ENCODE results near the gene FHOD1. TPM values are rescaled to one million over a fixed set of nuclear protein-coding genes. Genes with fewer than 3 reads are reported as not detected.

The FHOD1 gene
- total and polyA plus RNA-seq, 9 of the 15 experiments (the other 6 are each of a cell fraction or from before 2014, with no cell fraction given): 18.7 to 126 (median 32.3) TPM

GRCh38 chr16:67184995-67185650 lies 62.2 kb downstream of the FHOD1 start:
- WGBS (ENCODE audit: insufficient coverage, low coverage, missing lambda C conversion rate): 44% methylated on average over 36 of the region's 43 CpGs
- Histone ChIP-seq H3K36me3 (ENCODE audit: control insufficient read depth, insufficient read depth, low read length) (no peaks in the 10 kb centered on the region), H3K9ac (ENCODE audit: insufficient read depth in 1 of 2, low read depth in 2 of 2, low read length in 2 of 2) (no peak overlapping the region), H3K9me3 (replicated peaks; ENCODE audit: control insufficient read depth, insufficient read depth, low read depth, low read length) (no peaks in the 10 kb centered on the region), H3K79me2 (ENCODE audit: control insufficient read depth, insufficient read depth, low read length) (peaks cover 14% of the 10 kb centered on the region), H3K9me1 (ENCODE audit: control insufficient read depth, insufficient read depth, low read length) (no peaks in the 10 kb centered on the region), H3K4me2 (ENCODE audit: insufficient read depth, low read length) (no peak overlapping the region; the same call in 1 of the 2 replicates), H3K27ac (ENCODE audit: extremely low read depth, low read depth, low read length) (no peak overlapping the region), H4K20me1 (replicated peaks; ENCODE audit: control insufficient read depth, insufficient read depth, low read length) (peaks cover 11% of the 10 kb centered on the region), H3K27me3 (ENCODE audit: control insufficient read depth in 2 of 2, insufficient read depth in 2 of 2, low read length in 2 of 2) (no peaks in the 10 kb centered on the region), H2AFZ (ENCODE audit: low read depth, low read length) (no peak overlapping the region), H3K4me1 (replicated peaks in 1 of 2; ENCODE audit: control insufficient read depth in 2 of 2, insufficient read depth in 2 of 2, low read length in 2 of 2) (peaks cover 19 to 47% of the 10 kb centered on the region in 2 experiments), H3K4me3 (no peak overlapping the region)
- FAIRE-seq (peak; percentile 95), ATAC-seq (peak; percentile 82), DNase-seq (ENCODE audit: extremely low read depth in 1 of 4, low spot score in 3 of 4) (peak; percentile 65 to 94 (median 74))
- intact Hi-C loops (cut with micrococcal nuclease) (loop anchor here (10.0 kb wide), 2 partner anchors 170 to 230 kb away; no protein-coding TSS in a partner anchor), in situ Hi-C loops (cut with MboI) (no loop called here)
- CTCF ChIA-PET (ENCODE audit: low intra/inter-chr PET ratio): interaction anchor here (0.6 to 1.4 kb wide), 6 partner anchors 26 to 206 kb away, joined by 3 to 7 read pairs (median 4); partner anchors contain the start of gene FHOD1
- no TSS peak for BruUV-seq (replicated peaks)
- POLR2A ChIA-PET: interaction anchor here (0.5 to 1.3 kb wide), 6 partner anchors 9 to 276 kb away, joined by 3 to 4 read pairs (median 3); no protein-coding TSS in a partner anchor
- peak; percentile 84; the same call in 1 of the 2 replicates for TF ChIP-seq NCOA1 (IDR thresholded peaks at IDR 0.05; ENCODE audit: low read depth)
- TF ChIP-seq CREB1 (IDR thresholded peaks at IDR 0.05): no peak
- peak; percentile 84 for TF ChIP-seq CREB1 (CRISPR knock-in tag; IDR thresholded peaks at IDR 0.05)
- no peak for TF ChIP-seq HEY1 (CRISPR knock-in tag; IDR thresholded peaks at IDR 0.05; ENCODE audit: borderline replicate concordance)
- peak; percentile 88; the same call in 1 of the 2 replicates for TF ChIP-seq E2F1 (CRISPR knock-in tag; IDR thresholded peaks at IDR 0.05)
- TF ChIP-seq ARID4B (CRISPR knock-in tag; IDR thresholded peaks at IDR 0.05): peak; percentile 100
- peak; percentile 67; the same call in 1 of the 2 replicates for TF ChIP-seq ZNF740 (CRISPR knock-in tag; IDR thresholded peaks at IDR 0.05)
- TF ChIP-seq ZNF740 (tag; IDR thresholded peaks at IDR 0.05): no peak
- no peak for TF ChIP-seq CGGBP1 (CRISPR knock-in tag; IDR thresholded peaks at IDR 0.05)
- peak; percentile 81 for TF ChIP-seq E2F5 (CRISPR knock-in tag; IDR thresholded peaks at IDR 0.05)
- TF ChIP-seq E2F6 (IDR thresholded peaks at IDR 0.05; ENCODE audit: borderline replicate concordance in 1 of 2, extremely low read depth in 1 of 2, insufficient read depth in 1 of 2, insufficient read length in 1 of 2, low read depth in 1 of 2, low read length in 1 of 2, poor library complexity in 1 of 2, severe bottlenecking in 1 of 2): peak; percentile 16 to 18

Data from K562 (cell line).